Left ventricle myocardium inferior (tissue), 1 donor: ENCODE measurements around the gene SOAT2. TPM values are rescaled to one million over a fixed set of nuclear protein-coding genes. Genes with fewer than 3 reads are reported as not detected.
A peak's percentile ranks its signal among the peaks of the same experiment; 100 is the strongest.

Source experiments
- DNase-seq: peaks from one replicate; pipeline ENCODE4 v3.0.0-alpha.2; 2020
- H3K27ac ChIP-seq: fragments of 200-600 bp; replicated peaks from 2 replicates; pipeline ENCODE4 v1.8.0; 2021
- H3K27me3 ChIP-seq: fragments of 200-600 bp; 2 replicates; pipeline ENCODE4 v1.8.0; 2021; ENCODE audit warnings: low read depth
- H3K36me3 ChIP-seq: fragments of 200-600 bp; 2 replicates; pipeline ENCODE4 v1.8.0; 2021
- H3K4me1 ChIP-seq: fragments of 200-600 bp; 2 replicates; pipeline ENCODE4 v1.8.0; 2021
- H3K4me3 ChIP-seq: fragments of 200-600 bp; 2 replicates; pipeline ENCODE4 v1.8.0; 2021; ENCODE audit warnings: mild to moderate bottlenecking, moderate library complexity
- H3K9me3 ChIP-seq: fragments of 200-600 bp; replicated peaks from 2 replicates; pipeline ENCODE4 v1.8.0; 2021
- intact Hi-C: fragments of 100-400 bp; cut with micrococcal nuclease; formaldehyde crosslinking; loops from one replicate; pipeline ENCODE4 v1.11.0; 2022
- total RNA-seq: library from RNA; stranded (reverse); fragmentation: NEBNext Ultra II Directional; extraction: Animal tissue kit (Norgen Biotek cat#: 25700); gene quantifications from one replicate; pipeline ENCODE4 v1.2.1, GENCODE V29; 2021
- TF ChIP-seq, protein P1 (sequence below): fragments of 200-600 bp; IDR thresholded peaks from 2 replicates; pipeline ENCODE4 v1.8.0; 2021; ENCODE audit warnings: antibody characterized with exemption, mild to moderate bottlenecking, borderline replicate concordance
- donor health status: DM: no; HTN: yes; CAD: no; lungs with severe emphysema.

The SOAT2 gene
- total RNA-seq, 1 donor from 2014 or later: not detected

DNA sequence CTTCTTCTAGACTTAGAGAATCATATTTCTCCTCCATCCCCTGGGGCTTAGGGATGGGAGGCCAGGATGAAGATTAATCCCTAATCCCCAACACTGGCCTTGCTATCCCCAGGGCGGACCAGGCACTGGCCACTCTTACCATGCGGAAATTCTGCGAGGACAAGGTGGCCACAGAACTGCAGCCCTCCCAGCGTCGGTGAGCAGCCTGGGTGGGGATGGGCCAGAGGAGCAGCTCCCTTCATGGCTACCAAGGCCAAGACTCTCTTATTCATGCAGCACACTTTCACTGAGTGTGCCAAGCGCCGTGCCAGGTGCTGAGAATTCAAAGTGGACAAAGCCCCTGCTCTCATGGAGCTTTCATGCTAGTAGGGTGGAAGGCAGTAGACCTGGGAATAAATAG is 46.4 kb upstream of the SOAT2 start:
- Histone ChIP-seq H3K9me3 (no peaks in the 10 kb centered on the region), H3K4me1 (peaks cover 99% of the 10 kb centered on the region), H3K27ac (peak overlapping the region; percentile 100), H3K36me3 (peaks cover 80% of the 10 kb centered on the region), H3K4me3 (no peak overlapping the region), H3K27me3 (no peaks in the 10 kb centered on the region)
- TF ChIP-seq, protein P1, sequence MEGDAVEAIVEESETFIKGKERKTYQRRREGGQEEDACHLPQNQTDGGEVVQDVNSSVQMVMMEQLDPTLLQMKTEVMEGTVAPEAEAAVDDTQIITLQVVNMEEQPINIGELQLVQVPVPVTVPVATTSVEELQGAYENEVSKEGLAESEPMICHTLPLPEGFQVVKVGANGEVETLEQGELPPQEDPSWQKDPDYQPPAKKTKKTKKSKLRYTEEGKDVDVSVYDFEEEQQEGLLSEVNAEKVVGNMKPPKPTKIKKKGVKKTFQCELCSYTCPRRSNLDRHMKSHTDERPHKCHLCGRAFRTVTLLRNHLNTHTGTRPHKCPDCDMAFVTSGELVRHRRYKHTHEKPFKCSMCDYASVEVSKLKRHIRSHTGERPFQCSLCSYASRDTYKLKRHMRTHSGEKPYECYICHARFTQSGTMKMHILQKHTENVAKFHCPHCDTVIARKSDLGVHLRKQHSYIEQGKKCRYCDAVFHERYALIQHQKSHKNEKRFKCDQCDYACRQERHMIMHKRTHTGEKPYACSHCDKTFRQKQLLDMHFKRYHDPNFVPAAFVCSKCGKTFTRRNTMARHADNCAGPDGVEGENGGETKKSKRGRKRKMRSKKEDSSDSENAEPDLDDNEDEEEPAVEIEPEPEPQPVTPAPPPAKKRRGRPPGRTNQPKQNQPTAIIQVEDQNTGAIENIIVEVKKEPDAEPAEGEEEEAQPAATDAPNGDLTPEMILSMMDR: no peak
- no peak for DNase-seq
- intact Hi-C loops: no loop called here

GRCh38 chr12:53057816-53058500 is 45.3 kb upstream of the SOAT2 start:
- TF ChIP-seq, protein P1: no peak
- intact Hi-C loops: no loop called here
- Histone ChIP-seq H3K36me3 (peaks cover 86% of the 10 kb centered on the region), H3K9me3 (no peaks in the 10 kb centered on the region), H3K27me3 (no peaks in the 10 kb centered on the region), H3K4me1 (peaks cover 99% of the 10 kb centered on the region), H3K27ac (peak overlapping the region; percentile 100), H3K4me3 (no peak overlapping the region)
- no peak for DNase-seq

DNA sequence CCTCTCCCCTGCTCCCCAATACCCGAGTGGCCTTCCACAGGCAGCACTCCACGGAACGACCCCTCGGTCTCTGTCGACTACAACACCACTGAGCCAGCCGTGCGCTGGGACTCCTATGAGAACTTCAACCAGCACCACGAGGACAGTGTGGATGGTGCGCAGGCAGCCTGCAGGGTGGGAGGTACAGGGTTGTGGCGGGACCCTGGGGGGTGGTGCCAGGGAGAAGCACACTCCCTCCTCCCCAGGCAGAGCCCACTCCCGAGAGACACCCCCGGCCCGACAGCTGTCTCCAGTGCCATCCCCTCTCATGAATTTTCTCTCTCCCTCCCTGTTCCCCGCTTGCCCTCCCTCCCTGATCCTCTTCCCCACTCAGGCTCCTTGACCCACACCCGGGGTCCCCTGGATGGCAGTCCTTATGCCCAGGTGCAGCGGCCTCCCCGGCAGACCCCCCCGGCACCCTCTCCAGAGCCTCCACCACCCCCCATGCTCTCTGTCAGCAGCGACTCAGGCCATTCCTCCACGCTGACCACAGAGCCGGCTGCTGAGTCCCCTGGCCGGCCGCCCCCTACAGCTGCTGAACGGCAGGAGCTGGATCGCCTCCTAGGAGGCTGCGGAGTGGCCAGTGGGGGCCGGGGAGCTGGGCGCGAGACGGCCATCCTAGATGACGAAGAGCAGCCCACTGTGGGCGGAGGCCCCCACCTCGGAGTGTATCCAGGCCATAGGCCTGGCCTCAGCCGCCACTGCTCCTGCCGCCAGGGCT is 44.4 kb upstream of the SOAT2 start:
- TF ChIP-seq, protein P1: no peak
- DNase-seq: no peak
- peak overlapping the region; percentile 100 for H3K27ac ChIP-seq

DNA sequence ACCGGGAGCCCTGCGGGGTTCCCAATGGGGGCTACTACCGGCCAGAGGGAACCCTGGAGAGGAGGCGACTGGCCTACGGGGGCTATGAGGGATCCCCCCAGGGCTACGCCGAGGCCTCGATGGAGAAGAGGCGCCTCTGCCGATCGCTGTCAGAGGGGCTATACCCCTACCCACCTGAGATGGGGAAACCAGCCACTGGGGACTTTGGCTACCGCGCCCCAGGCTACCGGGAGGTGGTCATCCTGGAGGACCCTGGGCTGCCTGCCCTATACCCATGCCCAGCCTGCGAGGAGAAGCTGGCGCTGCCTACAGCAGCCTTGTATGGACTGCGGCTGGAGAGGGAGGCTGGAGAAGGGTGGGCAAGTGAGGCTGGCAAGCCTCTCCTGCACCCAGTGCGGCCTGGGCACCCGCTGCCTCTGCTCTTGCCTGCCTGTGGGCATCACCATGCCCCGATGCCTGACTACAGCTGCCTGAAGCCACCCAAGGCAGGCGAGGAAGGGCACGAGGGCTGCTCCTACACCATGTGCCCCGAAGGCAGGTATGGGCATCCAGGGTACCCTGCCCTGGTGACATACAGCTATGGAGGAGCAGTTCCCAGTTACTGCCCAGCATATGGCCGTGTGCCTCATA is 43.7 kb upstream of the SOAT2 start:
- Histone ChIP-seq H3K27me3 (no peaks in the 10 kb centered on the region), H3K9me3 (no peaks in the 10 kb centered on the region), H3K4me3 (no peak overlapping the region), H3K27ac (peak overlapping the region; percentile 100), H3K36me3 (peaks cover 91% of the 10 kb centered on the region), H3K4me1 (peaks cover 99% of the 10 kb centered on the region)
- no peak for DNase-seq
- TF ChIP-seq, protein P1: no peak
- intact Hi-C loops: no loop called here

More for the DNA sequence above, 44.4 kb upstream of the SOAT2 start:
- H3K27me3 ChIP-seq: no peaks in the 10 kb centered on the region
- H3K4me3 ChIP-seq: no peak overlapping the region
- H3K4me1 ChIP-seq: peaks cover 99% of the 10 kb centered on the region
- H3K9me3 ChIP-seq: no peaks in the 10 kb centered on the region
- intact Hi-C loops: no loop called here
- H3K36me3 ChIP-seq: peaks cover 89% of the 10 kb centered on the region

DNA sequence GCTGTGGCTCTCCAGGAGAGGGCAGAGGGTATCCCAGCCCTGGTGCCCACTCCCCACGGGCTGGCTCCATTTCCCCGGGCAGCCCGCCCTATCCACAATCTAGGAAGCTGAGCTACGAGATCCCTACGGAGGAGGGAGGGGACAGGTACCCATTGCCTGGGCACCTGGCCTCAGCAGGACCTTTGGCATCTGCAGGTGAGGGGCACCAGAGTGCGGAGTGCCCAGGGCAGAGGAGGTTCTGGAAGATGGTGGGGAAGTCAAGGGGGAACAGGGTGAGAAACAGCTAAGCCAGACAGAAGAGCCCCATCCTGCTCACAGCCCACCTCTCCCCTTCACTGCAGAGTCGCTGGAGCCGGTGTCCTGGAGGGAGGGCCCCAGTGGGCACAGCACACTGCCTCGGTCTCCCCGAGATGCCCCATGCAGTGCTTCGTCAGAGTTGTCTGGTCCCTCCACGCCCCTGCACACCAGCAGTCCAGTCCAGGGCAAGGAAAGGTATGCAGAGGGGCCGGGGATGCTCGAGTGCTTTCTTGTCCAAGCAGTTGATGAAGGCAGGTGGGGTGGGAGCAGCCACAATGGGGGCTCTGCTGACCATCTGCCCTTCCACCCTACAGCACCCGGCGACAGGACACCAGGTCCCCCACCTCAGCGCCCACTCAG is 43.1 kb upstream of the SOAT2 start:
- DNase-seq: no peak
- Histone ChIP-seq H3K4me1 (peaks cover 99% of the 10 kb centered on the region), H3K4me3 (peak overlapping the region; percentile 6), H3K9me3 (no peaks in the 10 kb centered on the region), H3K36me3 (peaks cover 88% of the 10 kb centered on the region), H3K27ac (peak overlapping the region; percentile 100), H3K27me3 (no peaks in the 10 kb centered on the region)
- intact Hi-C loops: no loop called here
- TF ChIP-seq, protein P1: no peak
